Liver (tissue), 9 donors: Measurements from ENCODE around the gene NR4A3. TPM values are rescaled to one million over a fixed set of nuclear protein-coding genes. Genes with fewer than 3 reads are reported as not detected.

Experiments
- DNase-seq: peaks from one replicate; pipeline ENCODE4 v3.0.0-alpha.2; 2017; ENCODE audit warnings: low spot score
- H3K27ac ChIP-seq, 2 donors: one replicate each; pipeline ENCODE4 v1.7.0; 2013; ENCODE audit warnings: inconsistent platforms in 2 of 2, low read length in 2 of 2, control low read depth in 1 of 2, low read depth in 1 of 2, mild to moderate bottlenecking in 1 of 2
- H3K27me3 ChIP-seq, 4 donors: one replicate each; pipeline versions ENCODE4 v1.6.1 to v1.7.0; 2013; ENCODE audit warnings: low read length in 3 of 4, inconsistent platforms in 1 of 4, mild to moderate bottlenecking in 1 of 4, moderate library complexity in 1 of 4; ENCODE audit not compliant: control insufficient read depth in 4 of 4, insufficient read depth in 4 of 4
- H3K36me3 ChIP-seq, 4 donors: one replicate each; pipeline versions ENCODE4 v1.6.1 to v1.7.0; 2013; ENCODE audit warnings: low read length in 3 of 4, mild to moderate bottlenecking in 3 of 4, low read depth in 1 of 4, moderate library complexity in 1 of 4; ENCODE audit not compliant: control insufficient read depth in 4 of 4, insufficient read depth in 3 of 4
- H3K4me1 ChIP-seq, 4 donors: one replicate each; pipeline versions ENCODE4 v1.6.1 to v1.7.0; 2013; ENCODE audit warnings: low read length in 3 of 4, mild to moderate bottlenecking in 3 of 4, moderate library complexity in 1 of 4; ENCODE audit not compliant: control insufficient read depth in 4 of 4, insufficient read depth in 4 of 4
- H3K4me3 ChIP-seq, 3 donors: one replicate each; pipeline versions ENCODE4 v1.6.1 to v1.7.0; 2013; ENCODE audit warnings: low read length in 3 of 3, control low read depth in 1 of 3, low read depth in 1 of 3, mild to moderate bottlenecking in 1 of 3
- H3K9ac ChIP-seq, 2 donors: one replicate each; pipeline ENCODE4 v1.7.0; 2013; ENCODE audit warnings: low read length in 2 of 2, mild to moderate bottlenecking in 2 of 2, moderate library complexity in 2 of 2, control low read depth in 1 of 2, low read depth in 1 of 2
- H3K9me3 ChIP-seq, 4 donors: one replicate each; pipeline versions ENCODE4 v1.6.1 to v1.7.0; 2013; ENCODE audit warnings: low read length in 3 of 4; ENCODE audit not compliant: control insufficient read depth in 4 of 4
- CTCF ChIP-seq: fragments of 150-350 bp; IDR thresholded peaks from 2 replicates; pipeline ENCODE4 v1.5.1; 2017; ENCODE audit warnings: improper control_type of control experiment, low read depth, low read length; ENCODE audit not compliant: missing input control
- EGR1 ChIP-seq, 2 donors: IDR thresholded peaks; 2 replicates each; pipeline ENCODE4 v1.6.1; 2016 to 2018; ENCODE audit warnings: antibody characterized with exemption in 2 of 2, low read depth in 2 of 2
- FOXA1 ChIP-seq: IDR thresholded peaks from 2 replicates; pipeline ENCODE4 v1.6.1; 2016; ENCODE audit warnings: antibody characterized with exemption
- FOXA2 ChIP-seq: IDR thresholded peaks from 2 replicates; pipeline ENCODE4 v1.6.1; 2016; ENCODE audit warnings: antibody characterized with exemption
- GABPA ChIP-seq, 2 donors: IDR thresholded peaks in 1 of 2; conservative IDR thresholded peaks in 1 of 2; 2 replicates each; pipeline ENCODE4 v1.6.1; 2016; ENCODE audit warnings: antibody characterized with exemption in 2 of 2, mild to moderate bottlenecking in 1 of 2, moderate library complexity in 1 of 2
- HNF4A ChIP-seq, 2 donors: conservative IDR thresholded peaks; 2 replicates each; pipeline ENCODE4 v1.6.1; 2016; ENCODE audit warnings: antibody characterized with exemption in 2 of 2, mild to moderate bottlenecking in 2 of 2
- HNF4G ChIP-seq: IDR thresholded peaks from 2 replicates; pipeline ENCODE4 v1.6.1; 2016; ENCODE audit warnings: antibody characterized with exemption
- JUND ChIP-seq, 2 donors: IDR thresholded peaks; 2 replicates each; pipeline ENCODE4 v1.6.1; 2016; ENCODE audit warnings: antibody characterized with exemption in 2 of 2
- NR2F2 ChIP-seq: IDR thresholded peaks from 2 replicates; pipeline ENCODE4 v1.6.1; 2016; ENCODE audit warnings: antibody characterized with exemption
- RAD21 ChIP-seq, 2 donors: IDR thresholded peaks; 2 replicates each; pipeline ENCODE4 v1.6.1; 2016; ENCODE audit warnings: antibody characterized with exemption in 2 of 2, mild to moderate bottlenecking in 2 of 2
- REST ChIP-seq: IDR thresholded peaks from 2 replicates; pipeline ENCODE4 v1.6.1; 2016; ENCODE audit warnings: antibody characterized with exemption, mild to moderate bottlenecking
- RXRA ChIP-seq, 2 donors: IDR thresholded peaks; 2 replicates each; pipeline ENCODE4 v1.6.1; 2017 to 2018; ENCODE audit warnings: antibody characterized with exemption in 2 of 2, mild to moderate bottlenecking in 1 of 2
- SP1 ChIP-seq: IDR thresholded peaks from 2 replicates; pipeline ENCODE4 v1.6.1; 2018; ENCODE audit warnings: antibody characterized with exemption, mild to moderate bottlenecking
- YY1 ChIP-seq: IDR thresholded peaks from 2 replicates; pipeline ENCODE4 v1.6.1; 2016; ENCODE audit warnings: antibody characterized with exemption, mild to moderate bottlenecking
- ZBTB33 ChIP-seq: IDR thresholded peaks from 2 replicates; pipeline ENCODE4 v1.6.1; 2016; ENCODE audit warnings: antibody characterized with exemption
- WGBS: extraction: QIAGEN DNeasy Blood & Tissue Kit; methylation state at CpG from one replicate; pipeline ENCODE4 v1.1.7; 2013; 5-methylcytosine and 5-hydroxymethylcytosine counted together
- polyA plus RNA-seq, 2 donors: library from polyadenylated mRNA; stranded (reverse) in 1 of 2; unstranded in 1 of 2; fragments of 200-250 nt in 1 of 2; fragments of >200 nt in 1 of 2; fragmentation: Nextera tagmentation in 1 of 2; extraction: Ambion mirVana in 1 of 2; gene quantifications; one replicate each; pipeline versions ENCODE4 v1.2.1 to v1.2.3, GENCODE V29; 2013 to 2015
- total RNA-seq, 2 donors: library from RNA; depleted of rRNA; stranded (reverse); fragments of >200 nt; gene quantifications; one replicate each; pipeline ENCODE4 v1.2.3, GENCODE V29; 2014
- TF ChIP-seq, protein P1 (sequence below): IDR thresholded peaks from 2 replicates; pipeline ENCODE4 v1.6.1; 2016; ENCODE audit warnings: antibody characterized with exemption
- TF ChIP-seq, protein P2 (sequence below): IDR thresholded peaks from 2 replicates; pipeline ENCODE4 v1.6.1; 2016; ENCODE audit warnings: antibody characterized with exemption
- donor health status: healthy.
- donor health status: healthy.
- donor health status: healthy.
- donor health status: healthy.
- donor health status: healthy.

NR4A3 gene
- total and polyA plus RNA-seq, 4 donors = 0.02 to 0.14 (median 0.09) TPM

GRCh38 chr9:99859243-99859980 is 37.7 kb downstream of the NR4A3 start:
- no peak for TF ChIP-seq RAD21 (IDR thresholded peaks at IDR 0.05)
- TF ChIP-seq JUND (IDR thresholded peaks at IDR 0.05) = no peak
- TF ChIP-seq EGR1 (IDR thresholded peaks at IDR 0.05; ENCODE audit: low read depth in 2 of 2) = no peak
- no peak for TF ChIP-seq YY1
- DNase-seq = no peak
- peaks cover 0 to 2% (median 0%) of the 10 kb centered on the region in 4 donors for H3K36me3 ChIP-seq
- no peaks in the 10 kb centered on the region for H3K4me1 ChIP-seq
- H3K9ac ChIP-seq = no peak overlapping the region
- 78% methylated on average over 5 of the region's 5 CpGs for WGBS
- no peaks in the 10 kb centered on the region for H3K27me3 ChIP-seq
- no peaks in the 10 kb centered on the region for H3K9me3 ChIP-seq
- no peak overlapping the region for H3K27ac ChIP-seq
- no peak overlapping the region for H3K4me3 ChIP-seq

DNA sequence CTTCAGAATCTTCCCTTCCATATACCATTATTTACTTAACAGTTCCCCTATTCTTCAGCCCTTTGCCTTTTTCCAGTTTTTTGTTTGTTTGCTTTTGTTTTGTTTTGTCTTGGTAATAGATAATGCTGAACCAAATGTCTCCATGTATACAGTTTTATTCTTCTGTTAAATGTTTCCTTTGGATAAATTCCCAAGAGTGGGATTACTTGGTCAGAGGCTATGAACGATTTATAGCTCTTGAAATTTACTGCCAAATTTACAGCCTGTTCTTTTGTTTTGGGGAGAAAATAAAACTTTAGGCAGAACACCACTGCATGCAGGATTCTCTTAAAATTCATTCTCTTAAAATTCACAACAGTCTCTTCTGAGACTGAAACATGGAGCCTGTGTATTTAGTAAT is 38.6 kb downstream of the NR4A3 start:
- Histone ChIP-seq H3K9me3 (no peaks in the 10 kb centered on the region), H3K27me3 (no peaks in the 10 kb centered on the region), H3K4me3 (no peak overlapping the region), H3K4me1 (no peaks in the 10 kb centered on the region), H3K36me3 (peaks cover 0 to 2% (median 0%) of the 10 kb centered on the region in 4 donors), H3K27ac (no peak overlapping the region), H3K9ac (no peak overlapping the region)
- TF ChIP-seq, protein P1, sequence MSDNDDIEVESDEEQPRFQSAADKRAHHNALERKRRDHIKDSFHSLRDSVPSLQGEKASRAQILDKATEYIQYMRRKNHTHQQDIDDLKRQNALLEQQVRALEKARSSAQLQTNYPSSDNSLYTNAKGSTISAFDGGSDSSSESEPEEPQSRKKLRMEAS = no peak
- TF ChIP-seq HNF4A (conservative IDR thresholded peaks at IDR 0.05) (no peak), JUND (IDR thresholded peaks at IDR 0.05) (no peak), SP1 (no peak), GABPA (IDR thresholded peaks at IDR 0.05 in 1 of 2, conservative IDR thresholded peaks at IDR 0.05 in 1 of 2) (no peak), CTCF (no peak), NR2F2 (no peak), RAD21 (IDR thresholded peaks at IDR 0.05) (no peak), EGR1 (IDR thresholded peaks at IDR 0.05; ENCODE audit: low read depth in 2 of 2) (no peak), FOXA2 (no peak), REST (no peak), RXRA (IDR thresholded peaks at IDR 0.05) (no peak), ZBTB33 (no peak), YY1 (no peak), FOXA1 (no peak), HNF4G (no peak)
- TF ChIP-seq, protein P2, sequence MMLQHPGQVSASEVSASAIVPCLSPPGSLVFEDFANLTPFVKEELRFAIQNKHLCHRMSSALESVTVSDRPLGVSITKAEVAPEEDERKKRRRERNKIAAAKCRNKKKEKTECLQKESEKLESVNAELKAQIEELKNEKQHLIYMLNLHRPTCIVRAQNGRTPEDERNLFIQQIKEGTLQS = no peak
- DNase-seq = no peak
- WGBS = 78% methylated on average over 1 of the region's 1 CpG
